Measurements from ENCODE around the gene ATP6V0A1.

Gene ATP6V0A1

GRCh38 chr17:42563143-42563509 lies 104.4 kb downstream of the ATP6V0A1 start:
- DNase-seq (ENCODE audit: low spot score) = no peak
- TF ChIP-seq CTCF (IDR thresholded peaks at IDR 0.05; ENCODE audit: extremely low read depth, missing control alignments) = no peak

DNA sequence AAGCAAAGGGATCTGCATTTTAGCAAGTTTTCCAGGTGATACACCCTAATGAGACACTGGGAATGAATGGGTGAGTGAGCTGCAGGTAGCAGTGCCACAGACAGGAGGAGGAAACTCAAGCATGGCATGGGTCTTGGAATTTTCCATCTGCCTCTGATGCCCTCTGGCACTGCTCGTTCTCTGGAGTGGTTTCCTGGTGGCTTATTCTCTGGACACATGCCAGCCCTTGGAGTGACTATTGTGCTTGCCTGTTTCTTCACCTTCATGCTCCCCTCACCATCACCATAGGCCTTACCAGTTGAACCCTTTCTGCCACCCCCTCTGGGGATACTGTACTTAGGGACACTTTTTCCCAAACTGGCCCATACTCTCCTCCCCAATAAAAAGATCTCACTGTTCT lies 104.9 kb downstream of the ATP6V0A1 start:
- DNase-seq (ENCODE audit: low spot score) = no peak
- TF ChIP-seq CTCF (IDR thresholded peaks at IDR 0.05; ENCODE audit: extremely low read depth, missing control alignments) = no peak

DNA sequence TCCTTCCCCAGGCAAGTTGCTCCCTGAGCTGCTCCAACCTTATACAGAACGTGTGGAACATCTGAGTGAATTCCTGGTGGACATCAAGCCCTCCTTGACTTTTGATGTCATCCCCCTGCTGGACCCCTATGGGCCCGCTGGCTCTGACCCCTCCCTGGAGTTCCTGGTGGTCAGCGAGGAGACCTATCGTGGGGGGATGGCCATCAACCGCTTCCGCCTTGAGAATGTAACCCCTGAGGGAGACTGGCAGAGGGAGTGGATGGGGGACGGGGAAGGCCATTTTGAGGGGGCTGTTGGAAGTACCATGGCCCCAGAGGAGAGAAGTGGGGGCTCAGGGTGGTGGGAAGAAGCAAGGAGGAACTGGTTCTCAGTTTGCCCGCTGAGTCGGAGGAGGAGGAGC lies 105.3 kb downstream of the ATP6V0A1 start:
- no peak for TF ChIP-seq CTCF (IDR thresholded peaks at IDR 0.05; ENCODE audit: extremely low read depth, missing control alignments)

DNA sequence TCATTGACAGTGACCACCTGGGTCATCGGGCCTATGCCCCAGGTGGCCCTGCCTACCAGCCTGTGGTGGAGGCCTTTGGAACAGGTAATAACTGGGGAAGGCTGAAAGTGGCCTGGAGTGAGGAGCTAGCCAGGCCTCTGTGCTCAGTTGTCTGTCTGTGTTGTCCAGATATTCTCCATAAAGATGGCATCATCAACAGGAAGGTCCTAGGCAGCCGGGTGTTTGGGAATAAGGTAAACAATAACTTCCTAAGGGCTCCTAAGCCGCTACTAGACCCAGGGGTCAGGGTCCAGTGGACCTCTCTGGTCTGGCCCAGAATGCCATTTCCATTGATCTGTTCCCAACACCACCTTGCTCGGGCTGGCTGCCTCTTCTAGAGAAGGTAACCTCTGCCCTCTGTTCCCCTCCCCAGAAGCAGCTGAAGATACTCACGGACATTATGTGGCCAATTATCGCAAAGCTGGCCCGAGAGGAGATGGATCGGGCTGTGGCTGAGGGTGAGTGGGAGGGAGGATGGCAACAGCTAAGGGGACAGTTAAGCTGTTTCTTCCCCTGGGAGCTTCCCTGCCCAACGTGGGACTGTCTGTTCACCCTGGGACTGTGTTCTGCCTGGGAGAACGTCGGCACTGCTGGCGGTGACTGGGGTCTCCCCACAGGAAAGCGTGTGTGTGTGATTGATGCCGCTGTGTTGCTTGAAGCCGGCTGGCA lies 106.3 kb downstream of the ATP6V0A1 start:
- no peak for DNase-seq (ENCODE audit: low spot score)
- no peak for TF ChIP-seq CTCF (IDR thresholded peaks at IDR 0.05; ENCODE audit: extremely low read depth, missing control alignments)

More for the DNA sequence above, 105.3 kb downstream of the ATP6V0A1 start:
- DNase-seq (ENCODE audit: low spot score) = no peak

DNA sequence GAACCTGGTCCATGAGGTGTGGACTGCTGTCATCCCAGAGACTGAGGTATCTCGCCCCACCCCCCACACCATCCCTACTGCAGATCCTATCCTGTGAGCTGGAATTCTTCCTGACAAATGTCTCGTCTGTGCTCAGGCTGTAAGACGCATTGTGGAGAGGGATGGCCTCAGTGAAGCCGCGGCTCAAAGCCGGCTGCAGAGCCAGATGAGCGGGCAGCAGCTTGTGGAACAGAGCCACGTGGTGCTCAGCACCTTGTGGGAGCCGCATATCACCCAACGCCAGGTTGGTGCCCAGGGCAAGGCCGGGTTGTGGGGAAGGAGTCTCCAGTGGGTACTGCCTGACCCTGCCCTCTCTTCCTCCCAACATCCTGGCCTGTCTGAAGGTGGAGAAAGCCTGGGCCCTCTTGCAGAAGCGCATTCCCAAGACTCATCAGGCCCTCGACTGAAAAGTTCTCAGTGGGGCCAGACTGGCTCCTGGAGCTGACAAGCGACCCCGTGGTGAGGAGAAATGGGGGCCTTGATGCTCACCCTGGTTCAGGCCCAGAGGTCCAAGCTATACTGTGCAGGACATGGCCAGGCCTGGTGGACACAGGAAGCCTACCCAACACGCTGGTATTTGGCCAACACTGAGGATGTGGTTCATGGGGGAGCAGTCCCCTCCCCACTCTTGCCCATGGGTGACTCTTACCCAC lies 107.0 kb downstream of the ATP6V0A1 start:
- DNase-seq (ENCODE audit: low spot score) = no peak

GRCh38 chr17:42566215-42566882 lies 107.7 kb downstream of the ATP6V0A1 start:
- no peak for DNase-seq (ENCODE audit: low spot score)
- TF ChIP-seq CTCF (IDR thresholded peaks at IDR 0.05; ENCODE audit: extremely low read depth, missing control alignments) = no peak

More for the DNA sequence above, 107.0 kb downstream of the ATP6V0A1 start:
- no peak for TF ChIP-seq CTCF (IDR thresholded peaks at IDR 0.05; ENCODE audit: extremely low read depth, missing control alignments)
